HL-60 (cell line): ENCODE results near the gene WWOX.

Source experiments
- DNase-seq, 2 experiments: peaks; one replicate each; pipeline ENCODE4 v3.0.0-alpha.2; 2010 to 2020; ENCODE audit warnings: low read depth in 1 of 2, low spot score in 1 of 2
- H3K27ac ChIP-seq: fragments of 250-450 bp; sonication (Bioruptor Pico); replicated peaks from 2 replicates; pipeline ENCODE4 v1.5.1; 2020; ENCODE audit warnings: mild to moderate bottlenecking, moderate library complexity
- H3K27me3 ChIP-seq: fragments of 250-450 bp; sonication (Bioruptor Pico); 2 replicates; pipeline ENCODE4 v1.5.1; 2021; ENCODE audit warnings: mild to moderate bottlenecking, moderate library complexity; ENCODE audit not compliant: insufficient read depth, poor library complexity, severe bottlenecking
- H3K4me3 ChIP-seq: replicated peaks from 2 replicates; pipeline ENCODE4 v1.5.1; 2011; ENCODE audit warnings: mild to moderate bottlenecking, control low read depth, low read length; ENCODE audit not compliant: insufficient read depth
- CTCF ChIP-seq: IDR thresholded peaks from one replicate; pipeline ENCODE4 v1.5.1; 2011; ENCODE audit warnings: low read length, control low read depth, inconsistent platforms; ENCODE audit not compliant: insufficient read depth
- GABPA ChIP-seq: IDR thresholded peaks from 2 replicates; pipeline ENCODE4 v1.6.1; 2012; ENCODE audit warnings: low read depth
- POLR2AphosphoS5 ChIP-seq: IDR thresholded peaks from 2 replicates; pipeline ENCODE4 v1.6.1; 2012; ENCODE audit warnings: low read depth
- REST ChIP-seq: IDR thresholded peaks from 2 replicates; pipeline ENCODE4 v1.6.1; 2012; ENCODE audit warnings: low read depth; ENCODE audit not compliant: insufficient replicate concordance
- SPI1 ChIP-seq: IDR thresholded peaks from 2 replicates; pipeline ENCODE4 v1.6.1; 2012; ENCODE audit warnings: low read depth, mild to moderate bottlenecking, borderline replicate concordance

The WWOX gene

GRCh38 chr16:78125112-78125844 is 25.8 kb downstream of the WWOX start:
- DNase-seq, result no peak
- TF ChIP-seq GABPA, result no peak
- no peak for TF ChIP-seq SPI1
- no peak for TF ChIP-seq CTCF
- no peak for TF ChIP-seq REST
- TF ChIP-seq POLR2AphosphoS5, result no peak
- Histone ChIP-seq H3K4me3 (no peak overlapping the region), H3K27ac (no peak overlapping the region), H3K27me3 (no peaks in the 10 kb centered on the region)

DNA sequence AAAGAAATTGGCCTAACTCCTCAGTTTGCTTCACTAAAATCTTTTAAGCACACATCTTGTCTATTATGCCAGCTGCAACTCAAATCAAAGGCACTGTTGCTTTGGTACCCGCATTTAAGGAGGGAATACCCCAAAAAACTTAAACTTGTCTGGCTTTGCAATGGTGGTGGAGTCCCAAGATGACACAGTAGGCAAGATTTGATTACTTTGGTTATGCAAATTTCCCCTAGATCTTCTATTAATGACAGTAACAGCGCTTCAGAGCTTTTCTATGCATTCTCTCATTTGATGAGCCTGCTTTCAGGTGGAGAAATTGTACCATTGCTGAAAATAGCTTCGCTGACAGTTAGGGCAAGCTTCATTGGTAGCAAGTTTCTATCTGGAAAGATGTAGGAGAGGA is 27.2 kb downstream of the WWOX start:
- Histone ChIP-seq H3K27ac (no peak overlapping the region), H3K4me3 (no peak overlapping the region), H3K27me3 (no peaks in the 10 kb centered on the region)
- TF ChIP-seq SPI1 (no peak), REST (no peak), CTCF (no peak), GABPA (no peak), POLR2AphosphoS5 (no peak)
- DNase-seq, result no peak

- Histone ChIP-seq H3K4me3 (no peak overlapping the region), H3K27ac (no peak overlapping the region), H3K27me3 (no peaks in the 10 kb centered on the region)
- DNase-seq, result no peak
- TF ChIP-seq POLR2AphosphoS5 (no peak), CTCF (no peak), SPI1 (no peak), REST (no peak), GABPA (no peak)
Observed at GRCh38 chr16:78127130-78127529, 27.7 kb downstream of the WWOX start.
